NCI-H1092 treated with DMSO at 0.1 percent for 48 hours (cell line): Measurements from ENCODE around the gene EHBP1L1.

ENCODE experiments used
- DNase-seq: peaks from one replicate; lab custom pipeline; 2025; lab: John Stamatoyannopoulos, UW

The EHBP1L1 gene

GRCh38 chr11:65546217-65546958, 29.5 kb upstream of the EHBP1L1 start:
- DNase-seq: peak; percentile 84

GRCh38 chr11:65547446-65548125, 28.3 kb upstream of the EHBP1L1 start:
- no peak for DNase-seq

GRCh38 chr11:65548395-65548794, 27.5 kb upstream of the EHBP1L1 start:
- no peak for DNase-seq

DNA sequence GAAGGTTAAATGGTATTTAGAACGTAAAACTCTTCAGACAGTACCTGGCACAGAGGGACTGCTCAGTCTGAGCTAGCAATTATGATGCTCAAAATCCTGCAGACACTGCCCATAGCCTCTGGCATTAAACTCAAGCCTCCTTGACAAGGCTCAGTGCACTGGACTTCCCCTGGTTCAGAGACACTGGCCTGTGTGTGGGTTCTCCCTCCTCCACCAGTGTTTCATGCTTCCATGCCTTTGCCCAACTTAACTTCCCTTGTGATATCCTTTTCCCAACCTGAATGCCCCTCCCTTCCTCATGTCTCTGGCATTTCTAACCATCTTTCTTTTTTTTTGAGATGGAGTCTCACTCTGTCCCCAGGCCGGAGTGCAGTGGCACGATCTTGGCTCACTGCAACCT, 26.8 kb upstream of the EHBP1L1 start:
- no peak for DNase-seq

GRCh38 chr11:65551572-65552387, 24.1 kb upstream of the EHBP1L1 start:
- peak; percentile 89 for DNase-seq

- no peak for DNase-seq
These were observed 23.4 kb upstream of the EHBP1L1 start for GRCh38 chr11:65552388-65552951.

DNA sequence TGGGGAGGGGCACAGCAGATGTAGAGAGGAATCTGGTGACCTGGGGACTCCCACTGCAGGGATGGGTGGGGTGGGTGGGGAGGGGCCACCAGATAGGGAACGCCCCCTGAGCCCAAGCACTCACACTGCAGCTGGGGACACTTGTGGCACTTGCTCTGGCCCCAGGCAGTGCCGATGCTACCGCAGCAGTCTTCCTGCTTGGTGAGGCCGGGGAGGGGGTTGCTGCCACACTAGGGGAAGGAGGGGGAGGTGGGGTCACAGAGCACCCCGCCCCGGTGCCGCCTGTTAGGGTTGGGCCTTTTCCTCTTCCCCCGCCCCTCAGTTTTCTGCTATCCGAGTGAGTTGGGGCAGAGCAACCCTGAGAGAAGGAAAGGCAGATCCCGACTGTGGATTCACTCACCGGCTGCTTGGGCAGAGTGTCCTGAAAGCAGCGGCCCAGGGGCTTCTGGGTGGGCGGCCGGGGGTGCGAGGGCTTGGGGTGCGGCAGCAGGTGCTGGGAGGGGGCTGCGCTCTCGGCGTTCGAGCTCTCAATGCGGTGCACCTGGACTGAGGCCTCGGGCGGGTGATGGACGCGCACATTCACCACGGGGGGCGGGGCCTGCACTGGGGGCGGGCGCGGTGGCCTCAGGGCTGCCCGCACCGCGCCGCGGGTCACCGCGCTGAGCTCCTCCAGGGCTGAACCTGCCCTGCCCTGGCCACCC, 22.4 kb upstream of the EHBP1L1 start:
- DNase-seq: peak; percentile 21

DNA sequence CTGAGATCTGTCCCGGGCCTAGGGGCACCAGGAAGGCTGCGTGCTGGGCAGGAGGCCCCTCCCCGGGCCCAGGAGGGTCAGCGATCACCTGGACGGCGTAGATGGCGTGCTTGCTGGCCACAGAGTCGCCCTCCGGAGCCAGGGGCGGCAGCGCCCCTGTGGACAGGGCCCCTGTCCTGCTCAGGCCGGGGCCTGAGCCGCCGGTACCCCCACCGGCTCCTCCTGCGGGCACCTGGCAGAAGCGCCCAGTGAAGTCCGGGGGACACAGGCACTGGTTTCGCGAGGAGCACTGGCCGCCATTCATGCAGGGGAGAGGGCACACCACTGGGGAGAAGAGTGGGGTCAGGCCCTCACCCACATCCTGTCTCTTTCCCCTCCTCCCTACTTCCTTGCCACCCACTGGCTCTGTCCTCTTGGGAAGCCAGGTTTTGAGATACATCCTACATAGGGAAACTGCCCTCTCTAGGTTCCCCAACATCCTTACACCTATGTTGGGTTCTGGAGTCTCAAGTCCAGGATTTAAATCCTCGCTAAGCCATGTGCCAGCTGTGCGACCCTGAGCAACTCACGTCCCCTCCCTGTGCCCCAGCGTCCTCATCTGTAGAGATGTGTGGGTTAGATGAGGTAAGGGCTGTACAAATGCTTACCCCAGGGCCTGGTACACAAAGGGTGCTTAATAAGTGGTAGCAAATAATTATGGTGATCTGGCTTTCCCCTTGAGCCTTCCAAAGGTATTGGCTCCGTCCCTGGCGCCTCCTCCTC, 21.6 kb upstream of the EHBP1L1 start:
- no peak for DNase-seq

DNA sequence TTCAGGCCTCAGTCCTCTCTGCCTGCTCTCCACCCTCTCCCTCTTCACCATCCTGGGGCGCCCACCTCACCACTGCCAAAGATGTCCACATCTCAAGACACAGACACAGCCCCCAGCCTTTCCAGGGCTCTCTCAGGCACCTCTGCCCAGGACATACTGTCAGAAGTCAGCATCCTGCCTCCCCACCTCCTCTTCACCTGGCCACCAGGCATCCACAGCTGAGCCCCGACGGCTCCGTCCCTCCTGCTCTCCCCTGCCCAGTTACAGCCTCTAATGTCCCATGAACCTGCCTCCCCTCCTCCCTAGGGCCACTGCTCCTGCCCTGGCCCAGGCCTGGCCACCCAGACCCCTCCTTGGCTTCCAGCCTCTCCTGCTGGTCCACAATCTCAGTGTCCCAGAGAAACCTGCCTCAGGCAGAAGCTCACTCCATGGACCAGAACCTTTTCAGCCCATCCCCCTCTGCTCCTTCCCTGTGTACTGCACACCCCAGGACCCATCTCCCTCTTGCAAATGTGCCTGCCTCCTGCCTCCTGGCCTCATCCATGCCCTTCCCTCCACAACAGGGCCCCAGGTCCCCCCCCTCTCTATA, 20.9 kb upstream of the EHBP1L1 start:
- no peak for DNase-seq

- no peak for DNase-seq
These were observed 20.1 kb upstream of the EHBP1L1 start for GRCh38 chr11:65555693-65556231.

DNA sequence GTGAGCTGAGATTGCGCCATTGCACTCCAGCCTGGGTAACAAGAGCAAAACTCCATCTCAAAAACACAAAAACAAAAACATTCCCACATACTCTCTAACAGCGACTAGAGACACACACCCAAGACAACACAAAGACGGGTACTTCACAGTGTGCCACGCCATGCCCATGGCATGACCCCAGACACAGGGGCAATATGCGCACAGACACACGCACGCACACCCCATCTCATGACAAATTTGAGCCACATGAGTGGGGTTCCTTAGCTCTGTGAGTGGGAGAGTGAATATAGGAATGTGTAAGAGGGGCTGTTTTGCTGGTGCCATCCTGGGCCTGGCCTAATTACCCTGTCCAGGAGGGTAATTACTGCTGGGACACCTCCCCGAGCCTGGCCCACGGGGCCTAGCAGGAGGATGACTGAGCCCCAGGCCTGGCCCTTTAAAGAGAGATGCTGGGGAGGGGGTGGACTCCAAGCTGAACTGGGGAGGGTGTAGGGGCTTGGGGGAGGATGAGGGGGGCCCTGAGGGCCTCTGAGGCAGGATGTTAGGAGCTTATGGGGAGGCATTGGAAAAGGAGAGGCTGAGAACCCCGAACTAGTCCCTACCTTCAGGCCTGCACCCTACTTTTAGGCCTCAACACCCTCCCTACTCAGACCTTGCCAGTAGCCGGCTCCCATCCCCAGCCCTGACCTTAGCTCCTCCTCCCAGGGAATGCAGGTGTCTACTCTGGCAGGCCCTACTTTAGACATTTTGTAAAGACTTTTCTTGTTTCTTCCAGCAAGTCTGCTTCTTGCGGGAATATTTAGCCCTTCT, 19.2 kb upstream of the EHBP1L1 start:
- no peak for DNase-seq

GRCh38 chr11:65557280-65558001, 18.4 kb upstream of the EHBP1L1 start:
- DNase-seq: no peak

GRCh38 chr11:65558002-65558929, 17.6 kb upstream of the EHBP1L1 start, which contains the start of gene LTBP3:
Gene LTBP3 (minus strand): TSS chr11:65558359. CDS start chr11:65557959, 400 bp downstream.
- peak; percentile 73 for DNase-seq

GRCh38 chr11:65558930-65559509, 16.8 kb upstream of the EHBP1L1 start:
- DNase-seq: peak; percentile 64

DNA sequence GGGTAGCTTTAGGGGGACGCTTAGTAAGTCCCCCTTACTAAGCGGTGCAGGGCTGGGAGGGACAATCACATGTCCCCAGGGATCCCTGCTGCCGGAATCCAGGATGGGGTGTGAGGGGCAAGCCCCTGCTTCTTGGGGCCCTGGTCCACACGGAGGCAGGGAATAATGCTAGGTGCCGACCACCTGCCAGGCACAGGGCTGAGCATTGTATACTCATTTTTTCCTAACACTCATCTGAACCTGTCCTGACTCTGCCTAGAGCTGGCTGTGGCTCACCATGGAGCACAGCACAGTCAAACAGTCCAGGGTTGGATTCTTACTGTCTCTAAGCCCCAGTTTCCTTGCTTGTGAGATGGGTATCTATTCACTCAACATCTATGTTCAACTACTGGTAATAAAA, 16.3 kb upstream of the EHBP1L1 start:
- DNase-seq: no peak

DNA sequence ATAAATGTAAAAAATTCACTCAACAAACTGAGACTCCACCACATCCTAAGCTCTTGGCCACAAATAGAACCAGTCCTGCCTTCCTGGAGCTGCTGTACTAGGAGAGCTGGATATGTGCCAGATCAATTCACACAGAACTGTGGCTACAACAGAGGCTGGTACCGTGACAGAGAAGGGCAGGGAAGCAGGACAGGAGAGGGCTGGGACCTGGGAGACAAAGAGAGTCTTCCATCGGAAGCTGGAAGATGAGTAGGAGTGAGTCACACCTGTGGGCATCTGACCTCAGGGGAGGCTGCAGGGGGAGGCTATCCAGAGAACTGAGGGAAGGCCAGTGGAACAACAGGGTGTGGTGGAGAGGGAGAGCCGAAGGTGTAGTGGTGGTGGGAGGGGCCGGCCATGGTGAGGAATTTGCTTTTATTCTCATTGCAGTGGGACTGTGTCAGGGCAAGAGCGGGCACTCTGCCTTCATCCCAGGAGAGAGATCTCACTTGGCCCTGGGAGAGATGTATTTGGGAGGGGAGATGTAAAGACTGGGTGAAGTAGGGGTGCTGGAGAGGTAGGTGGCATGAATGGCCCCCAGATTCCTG, 15.8 kb upstream of the EHBP1L1 start:
- DNase-seq: peak; percentile 61
